Stimulated activated CD4-positive, alpha-beta T cell treated with anti-CD3 and anti-CD28 coated beads, Interleukin-1b, Interleukin-23, amount 100 ng/mL, for 48 hours (primary cell): ENCODE results near the gene FAM20B.

Experiments
- DNase-seq: peaks from one replicate; pipeline ENCODE4 v3.0.0-alpha.2; 2020

The FAM20B gene

GRCh38 chr1:179095924-179096323, 70.2 kb downstream of the FAM20B start:
- no peak for DNase-seq

- no peak for DNase-seq
Measured at GRCh38 chr1:179099891-179100290, 74.2 kb downstream of the FAM20B start.

- DNase-seq, result no peak
Measured at GRCh38 chr1:179101566-179101965, 75.9 kb downstream of the FAM20B start.

- no peak for DNase-seq
Measured at GRCh38 chr1:179103999-179104398, 78.3 kb downstream of the FAM20B start.

- DNase-seq, result no peak
Measured at GRCh38 chr1:179104611-179105250, 79.0 kb downstream of the FAM20B start.

GRCh38 chr1:179105393-179105792, 79.7 kb downstream of the FAM20B start:
- no peak for DNase-seq

GRCh38 chr1:179107706-179108629, 82.3 kb downstream of the FAM20B start:
- no peak for DNase-seq

- no peak for DNase-seq
Measured at GRCh38 chr1:179108644-179109043, 83.0 kb downstream of the FAM20B start.

GRCh38 chr1:179115181-179115580, 89.5 kb downstream of the FAM20B start:
- DNase-seq, result no peak

GRCh38 chr1:179119513-179119912, 93.8 kb downstream of the FAM20B start:
- no peak for DNase-seq

- DNase-seq, result no peak
Measured at GRCh38 chr1:179120736-179121135, 95.0 kb downstream of the FAM20B start.

GRCh38 chr1:179121159-179121938, 95.7 kb downstream of the FAM20B start:
- peak; percentile 12 for DNase-seq

GRCh38 chr1:179124873-179125272, 99.2 kb downstream of the FAM20B start:
- no peak for DNase-seq
